GM21526 (cell line): Measurements from ENCODE around the gene SSR2.

Experiments
- ATAC-seq: cut with Tn5 transposase; IDR thresholded peaks from one replicate; pipeline ENCODE4 v1.9.1; 2021; ENCODE audit warnings: moderate library complexity; ENCODE audit not compliant: unreplicated experiment, low FRiP score

The SSR2 gene

DNA sequence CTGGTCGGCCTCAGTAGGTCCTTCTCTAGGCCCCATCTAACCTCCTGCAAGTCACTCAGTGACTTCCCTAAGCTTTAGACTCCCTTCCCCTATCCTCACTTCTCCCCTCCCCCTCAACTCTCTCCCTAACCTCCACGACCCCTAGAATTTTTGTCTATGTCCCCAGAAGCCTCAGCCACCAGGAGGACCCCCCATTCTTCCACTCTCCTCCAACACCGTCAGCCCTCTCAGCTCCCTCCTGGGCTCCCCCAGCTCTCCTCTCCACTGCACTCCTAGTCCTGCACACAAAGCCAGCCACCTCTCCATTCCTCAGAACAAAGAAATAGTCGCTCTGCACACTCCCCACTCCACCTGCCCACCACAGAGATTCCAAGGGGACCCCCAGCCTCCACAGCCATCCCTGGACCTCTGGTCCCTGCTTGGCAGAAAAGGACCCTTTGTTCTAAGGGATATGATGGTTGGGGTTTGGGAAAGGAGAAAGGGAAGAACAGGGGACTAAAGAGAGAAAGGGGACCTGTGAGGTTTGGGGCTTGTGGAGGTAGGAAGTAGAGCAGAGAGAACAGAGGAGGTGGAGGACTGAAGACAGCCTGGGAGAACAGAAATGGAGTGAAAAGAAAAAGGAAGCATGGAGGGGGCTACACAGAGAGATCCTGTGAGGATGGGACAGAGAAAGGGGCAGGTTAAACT lies 45.2 kb downstream of the SSR2 start:
- ATAC-seq: no peak

DNA sequence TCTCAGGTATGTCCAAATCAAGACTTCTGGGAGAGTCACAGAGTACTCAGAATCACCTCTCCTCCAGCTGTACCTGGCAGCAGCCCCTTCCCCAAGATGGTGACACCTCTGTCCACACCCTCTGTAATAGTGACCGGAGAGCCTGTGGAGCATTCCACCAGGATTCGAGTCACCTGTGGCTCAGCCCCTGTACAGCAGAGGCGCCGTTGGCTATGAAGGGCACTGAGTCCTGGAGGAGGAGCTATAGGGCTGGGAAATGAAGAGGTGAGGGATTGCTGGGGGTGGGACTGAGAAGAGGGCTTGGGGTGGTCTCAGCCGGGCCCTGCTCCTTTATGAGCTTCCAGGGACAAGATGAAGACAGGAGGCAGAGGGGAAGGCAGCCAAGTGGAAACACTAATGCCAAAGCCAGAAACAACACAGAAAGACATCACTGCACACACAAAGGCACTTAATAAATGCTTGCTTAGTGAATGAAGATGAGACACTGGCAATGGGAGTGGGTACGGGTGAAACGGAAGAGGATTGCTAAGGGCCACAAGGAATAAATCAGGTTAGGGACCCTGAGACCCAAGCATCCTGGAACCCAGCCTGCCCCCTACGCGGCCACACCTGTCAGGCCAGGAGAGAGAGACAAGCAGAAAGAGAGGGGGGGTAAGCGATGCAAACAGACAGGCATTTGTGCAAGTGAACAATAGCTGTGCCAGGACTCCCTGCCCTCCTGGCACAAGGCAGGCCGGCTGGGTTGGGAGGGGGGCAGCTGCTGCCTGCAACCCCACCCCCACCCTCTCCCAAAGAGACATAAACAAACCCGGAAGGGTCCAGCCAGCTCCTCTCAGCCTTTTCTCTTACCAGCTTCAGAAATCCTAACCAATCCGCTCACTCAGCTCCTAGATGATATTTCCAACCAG lies 46.3 kb downstream of the SSR2 start:
- no peak for ATAC-seq

DNA sequence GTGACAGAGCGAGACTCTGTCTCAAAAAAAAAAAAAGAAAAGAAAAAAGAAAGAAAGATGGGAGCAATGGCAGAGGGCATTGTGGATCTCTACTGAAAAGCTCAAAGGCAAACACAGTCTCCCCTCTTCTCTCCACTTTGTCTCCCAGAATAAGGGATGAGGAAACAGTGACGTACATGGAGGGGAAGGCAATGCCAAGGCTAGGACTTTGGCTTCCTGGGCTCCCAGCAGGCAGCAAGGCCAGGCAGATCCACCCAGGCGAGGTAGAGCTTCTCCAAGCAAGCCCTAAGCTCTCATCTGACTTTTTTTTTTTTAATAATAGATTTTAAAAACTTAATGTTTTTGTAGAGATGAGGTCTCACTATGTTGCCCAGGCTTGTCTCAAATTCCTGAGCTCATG lies 47.0 kb downstream of the SSR2 start:
- ATAC-seq: no peak

DNA sequence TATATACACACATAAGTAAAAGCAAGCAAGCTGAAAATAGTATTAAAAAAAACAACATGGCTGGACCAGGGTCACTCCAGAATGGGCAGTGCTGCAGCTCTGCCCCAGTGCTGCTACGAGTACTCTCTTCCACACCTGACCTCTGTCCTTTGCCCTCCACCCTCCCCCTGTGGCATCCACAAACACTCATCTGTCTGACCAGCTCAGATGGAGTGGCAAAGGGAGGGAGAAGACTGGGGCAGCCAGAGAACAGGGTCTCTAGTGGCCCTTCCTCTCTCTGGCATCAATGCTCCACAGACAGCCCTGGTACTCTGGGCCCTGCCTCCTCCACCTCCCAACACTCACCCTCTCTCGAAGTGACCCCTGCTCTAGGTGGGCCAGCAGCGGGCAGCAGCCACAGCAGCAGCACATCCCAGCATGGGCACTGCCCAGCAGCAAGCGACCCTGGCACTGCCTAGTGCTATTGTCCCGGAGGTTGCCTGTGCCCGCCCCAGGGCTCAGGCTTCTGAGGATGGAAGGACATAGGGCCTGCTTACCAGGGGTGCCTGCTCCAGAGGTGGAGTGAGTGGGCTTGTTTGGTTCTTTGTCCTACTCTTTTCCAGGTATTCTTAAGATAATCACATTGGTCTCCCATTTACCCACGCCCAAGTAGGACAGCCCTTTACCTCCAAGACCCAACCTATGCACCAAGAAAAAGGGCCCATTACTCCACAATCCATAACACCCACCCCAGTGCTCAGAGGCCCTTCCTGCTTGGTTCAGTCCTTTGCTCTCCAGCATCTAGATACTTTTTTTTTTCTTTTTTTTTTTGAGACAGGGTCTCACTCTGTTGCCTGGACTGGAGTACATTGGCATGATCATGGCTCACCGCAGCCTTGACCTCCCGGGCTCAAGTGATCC lies 48.6 kb downstream of the SSR2 start:
- no peak for ATAC-seq

DNA sequence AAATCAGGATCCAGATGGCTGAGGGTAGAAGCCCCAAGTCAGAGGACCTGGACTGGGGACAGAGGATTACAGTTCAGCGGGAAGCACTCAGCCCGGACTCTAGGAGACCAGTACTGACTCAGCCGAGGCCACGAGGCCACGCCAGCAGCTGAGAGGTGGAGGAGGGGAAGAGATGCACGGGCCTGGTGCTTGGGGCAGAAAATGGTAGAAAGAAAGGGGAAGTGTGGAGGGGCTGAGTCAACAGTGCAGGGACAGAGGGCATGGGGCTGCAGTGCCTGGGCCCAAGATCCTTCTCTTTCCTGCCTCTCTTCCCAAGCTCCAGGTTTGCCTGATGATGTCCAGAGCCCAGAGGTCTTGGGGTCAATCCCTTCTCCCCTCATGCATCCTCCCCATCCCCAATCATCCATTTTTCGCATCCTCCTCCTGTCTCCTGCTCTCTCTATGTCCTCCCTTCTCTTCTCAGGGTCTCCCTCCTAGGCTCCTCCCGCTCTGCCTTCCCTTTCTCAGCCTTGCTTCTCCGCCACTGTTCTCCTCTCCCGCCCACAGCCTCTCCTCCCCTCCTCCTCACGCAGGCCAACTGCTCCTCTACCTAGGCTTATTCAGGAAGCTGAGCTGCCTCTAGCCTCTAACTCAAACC lies 50.1 kb downstream of the SSR2 start:
- ATAC-seq: peak; percentile 43

DNA sequence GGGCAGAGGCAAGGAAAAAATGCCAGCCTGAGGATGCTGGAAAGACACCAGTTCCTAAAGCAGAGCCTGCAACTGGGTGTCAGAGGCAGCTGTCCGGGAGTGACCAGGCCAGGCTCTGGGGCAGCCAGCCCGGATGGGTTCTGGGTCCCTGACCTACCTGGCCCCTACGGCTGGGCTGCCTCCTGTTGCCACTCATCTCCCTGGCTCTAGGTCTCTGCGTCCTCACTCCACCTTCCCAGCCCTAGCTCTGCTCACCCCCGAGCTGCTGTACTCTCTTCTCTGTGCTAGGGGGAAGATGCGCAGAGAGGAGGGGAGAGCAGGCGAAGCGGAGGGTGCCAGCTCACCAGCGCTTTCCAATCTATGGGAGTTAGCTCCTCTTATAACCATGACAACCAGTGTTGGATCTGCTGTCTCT lies 51.4 kb downstream of the SSR2 start:
- ATAC-seq: no peak

DNA sequence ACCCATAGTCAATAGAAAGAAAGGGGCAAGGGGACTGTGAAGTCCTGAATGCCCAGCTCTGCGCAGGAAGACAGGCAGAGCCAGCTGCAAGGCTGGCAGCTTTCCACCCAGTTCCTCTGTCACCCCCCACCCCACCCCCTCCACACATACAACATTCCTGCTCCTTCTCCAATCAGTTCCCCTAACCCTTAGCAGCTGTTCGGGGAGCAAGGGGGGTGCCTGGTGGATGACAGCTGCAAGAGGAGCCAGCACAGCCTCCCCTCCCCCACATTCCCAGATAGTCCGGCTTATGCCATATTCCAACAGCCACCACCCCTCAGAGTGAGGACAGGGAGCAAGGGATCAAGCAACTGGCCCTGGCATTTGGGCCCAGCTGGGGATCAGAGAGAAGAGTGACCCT lies 52.1 kb downstream of the SSR2 start:
- no peak for ATAC-seq

DNA sequence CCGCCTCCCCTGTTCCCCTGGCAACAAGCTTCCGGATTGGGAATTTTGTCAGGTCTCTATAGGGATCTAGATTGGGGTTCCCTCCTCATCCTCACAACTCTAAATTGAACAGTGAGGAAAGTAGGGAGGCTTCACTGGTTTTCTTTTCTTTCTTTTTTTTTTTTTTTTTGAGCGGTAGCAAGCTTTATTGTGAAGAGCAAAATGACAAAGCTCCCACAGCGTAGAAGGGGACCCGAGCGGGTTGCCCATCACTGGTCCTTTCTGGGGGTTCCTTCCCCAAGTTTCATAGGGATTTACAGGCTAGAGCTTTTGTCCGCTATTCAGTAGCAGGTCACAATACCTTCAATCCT lies 52.7 kb downstream of the SSR2 start:
- no peak for ATAC-seq

DNA sequence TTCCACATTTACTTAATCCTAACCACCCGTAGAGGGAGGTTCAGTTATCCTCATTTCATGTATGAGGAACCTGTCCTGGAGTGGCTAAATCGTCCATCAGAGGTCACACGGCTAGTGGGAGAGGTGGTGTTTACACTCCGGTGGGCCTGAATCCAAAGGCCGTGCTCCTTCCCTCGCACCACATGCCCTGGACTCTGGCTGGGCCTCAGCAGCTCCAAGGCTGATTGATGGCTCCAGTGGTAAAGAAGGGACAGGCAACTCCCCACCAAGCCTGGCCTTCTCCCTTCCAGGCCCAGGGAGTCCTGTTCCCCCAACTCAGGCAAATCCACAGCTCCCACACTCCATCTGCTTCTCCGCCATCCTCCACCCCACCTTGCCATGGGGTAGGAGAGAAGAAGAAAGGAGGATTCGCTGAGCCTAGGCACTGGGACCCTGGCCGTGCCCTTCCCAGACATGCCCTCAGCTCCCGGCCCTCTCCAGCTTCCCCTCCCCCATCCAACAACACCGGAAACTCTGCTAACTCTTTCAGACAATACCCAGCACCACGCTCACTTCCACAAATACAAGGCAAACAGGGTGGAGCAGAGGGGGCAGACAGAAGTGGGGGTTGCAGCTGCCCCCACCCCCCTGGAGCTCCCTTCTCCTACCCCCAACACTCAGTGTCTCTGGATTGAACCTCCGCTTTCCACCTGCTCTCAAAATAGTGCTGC lies 53.3 kb downstream of the SSR2 start:
- ATAC-seq: no peak

DNA sequence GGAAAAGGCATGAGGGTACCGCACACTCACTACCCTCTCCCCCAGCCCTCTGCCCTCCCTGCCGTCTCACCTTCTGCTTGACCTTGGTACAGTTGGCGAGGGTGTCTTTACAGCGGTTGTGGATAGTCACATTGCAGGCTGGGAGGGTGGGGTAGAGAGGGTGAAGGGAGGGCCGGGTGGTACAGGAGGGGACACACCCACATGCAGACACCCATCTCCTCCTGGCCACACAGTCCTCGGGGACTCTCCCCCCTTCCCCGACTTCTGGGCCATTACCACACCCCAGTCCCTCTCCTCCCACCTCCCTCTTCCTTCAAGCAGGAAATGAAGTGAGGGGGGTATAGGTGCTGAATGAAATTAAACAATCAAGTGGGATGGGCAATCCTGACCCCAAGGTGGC lies 54.0 kb downstream of the SSR2 start:
- ATAC-seq: no peak

DNA sequence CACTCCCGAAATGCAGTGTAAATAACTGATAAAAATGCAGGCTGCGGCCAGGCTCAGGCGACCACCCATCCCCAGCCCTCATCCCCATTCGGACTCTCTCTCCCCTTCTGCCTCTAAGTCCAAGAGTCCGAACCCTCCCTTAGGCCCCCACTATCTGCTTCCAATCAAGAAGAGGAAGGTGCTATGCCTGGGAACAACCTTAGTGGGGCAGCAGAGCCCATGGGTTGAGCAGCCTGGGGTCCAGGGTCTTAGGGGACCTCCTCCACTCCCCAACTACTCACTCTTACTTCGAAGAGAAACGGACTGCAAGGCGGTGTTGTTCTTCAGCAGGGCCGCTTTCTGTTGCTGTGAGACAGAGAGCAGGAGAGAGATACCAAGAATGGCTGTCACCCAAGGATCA lies 54.6 kb downstream of the SSR2 start:
- ATAC-seq: no peak

DNA sequence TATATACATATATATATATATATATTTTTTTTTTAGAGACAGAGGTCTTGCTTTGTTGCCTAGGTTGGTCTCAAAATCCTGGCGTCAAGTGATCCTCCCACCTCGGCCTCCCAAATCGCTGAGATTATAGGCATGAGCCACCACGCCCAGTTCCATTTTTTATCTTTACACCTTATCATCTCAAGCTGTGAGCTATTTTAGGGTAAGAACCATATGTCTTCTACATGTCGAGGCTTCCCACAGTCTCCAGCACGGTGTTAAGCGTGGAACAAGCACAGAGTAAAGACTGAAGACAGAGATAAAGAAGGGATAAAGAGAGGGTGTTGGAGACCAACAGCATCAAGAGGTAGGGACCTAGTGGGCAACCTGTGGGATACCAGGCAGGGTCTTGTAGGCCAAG lies 56.6 kb downstream of the SSR2 start:
- no peak for ATAC-seq

DNA sequence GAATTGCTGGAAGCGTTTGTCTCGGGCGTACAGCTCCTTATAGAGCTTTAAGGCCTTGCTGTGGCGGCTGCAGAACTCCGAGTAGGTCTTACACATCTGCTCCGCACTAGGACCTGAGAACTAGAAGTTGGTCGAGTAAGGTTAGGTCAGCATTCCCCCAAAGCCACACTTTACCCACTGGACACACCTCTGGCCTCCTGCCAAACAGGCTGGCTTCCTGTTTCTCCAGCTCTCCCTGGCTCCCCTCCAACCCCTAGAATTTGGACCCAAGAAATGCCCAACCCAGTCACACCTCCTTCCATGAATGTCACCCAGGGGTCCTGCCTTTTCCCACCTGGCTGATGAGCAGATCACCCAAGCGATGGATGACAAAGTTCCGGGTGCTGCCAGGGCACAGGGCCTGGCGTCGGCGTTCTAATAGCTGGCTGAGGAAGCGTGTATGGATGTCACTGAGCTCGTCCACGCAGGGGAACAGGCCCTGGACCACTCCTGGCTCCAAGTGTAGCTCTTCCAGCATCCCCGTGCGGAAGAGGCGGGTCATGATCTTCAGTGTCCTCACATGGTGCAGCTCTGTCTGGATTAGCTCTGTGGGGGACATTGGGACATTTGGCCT lies 58.0 kb downstream of the SSR2 start:
- no peak for ATAC-seq

DNA sequence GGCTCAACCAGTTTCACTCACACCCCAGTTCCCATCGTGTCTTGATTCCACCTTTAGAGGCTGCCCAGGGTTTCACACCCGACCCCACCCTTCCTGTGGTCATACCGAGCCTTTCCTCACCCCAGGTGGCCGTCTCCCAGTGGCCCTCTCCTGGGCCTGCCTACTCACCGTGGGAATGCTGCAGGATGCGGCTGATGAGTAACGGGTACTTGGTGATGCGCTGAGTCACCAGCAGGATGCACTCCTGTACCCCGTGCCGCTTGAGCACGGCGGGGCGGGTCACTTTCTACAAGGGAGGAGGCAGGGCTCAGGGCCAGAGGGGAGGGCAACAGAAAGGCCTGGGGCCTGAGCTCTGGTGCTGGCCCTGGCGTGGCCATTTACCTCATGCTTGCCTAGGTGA lies 58.8 kb downstream of the SSR2 start:
- ATAC-seq: no peak

DNA sequence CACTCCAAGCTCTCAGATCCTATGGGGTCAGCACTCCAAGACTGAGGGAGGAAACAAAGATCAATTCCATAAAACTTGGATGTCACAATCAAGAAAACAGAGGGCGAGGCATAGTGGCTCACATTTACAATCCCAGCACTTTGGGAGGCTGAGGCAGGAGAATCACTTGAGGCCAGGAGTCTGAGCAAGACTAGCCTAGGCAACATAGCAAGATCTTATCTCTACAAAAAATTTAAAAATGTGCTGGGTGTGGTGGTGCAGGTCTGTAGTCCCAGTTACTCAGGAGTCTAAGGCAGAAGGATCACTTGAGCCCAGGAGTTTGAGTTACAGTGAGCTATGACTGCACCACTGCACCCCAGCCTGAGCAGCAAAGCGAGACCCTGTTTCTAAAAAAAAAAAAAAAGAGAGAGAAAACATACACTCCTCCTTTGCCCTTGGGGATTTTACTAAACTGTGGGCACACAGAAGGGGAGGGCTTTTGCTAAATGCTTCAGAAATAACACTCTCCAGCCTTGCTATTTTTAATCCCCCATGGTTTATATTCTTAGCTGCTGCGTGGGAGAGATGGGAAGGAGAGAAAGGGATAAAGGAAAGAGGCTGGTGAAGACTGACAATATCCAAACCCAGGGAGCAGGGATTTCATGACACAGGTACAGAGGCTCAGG lies 60.5 kb downstream of the SSR2 start:
- no peak for ATAC-seq
